Astrocyte (in vitro differentiated cells and primary cell): ENCODE data around the gene IL21R. TPM values are rescaled to one million over a fixed set of nuclear protein-coding genes. Genes with fewer than 3 reads are reported as not detected.

Experiments used
- DNase-seq: peaks from one replicate; pipeline ENCODE4 v3.0.0-alpha.2; 2010; ENCODE audit warnings: low read depth
- FAIRE-seq: peaks from 2 replicates; lab custom pipeline; 2011; peaks lifted over from hg19 to GRCh38; lab: Jason Lieb, UNC
- H2AFZ ChIP-seq: 2 replicates; pipeline ENCODE4 v1.6.0; 2012; ENCODE audit warnings: low read depth, low read length, inconsistent platforms
- H3K27ac ChIP-seq: 2 replicates; pipeline ENCODE4 v1.5.1; 2011; ENCODE audit warnings: low read depth, low read length, inconsistent platforms
- H3K27me3 ChIP-seq: 2 replicates; pipeline ENCODE4 v1.6.0; 2011; ENCODE audit warnings: low read length, inconsistent platforms; ENCODE audit not compliant: insufficient read depth
- H3K36me3 ChIP-seq: 2 replicates; pipeline ENCODE4 v1.5.1; 2011; ENCODE audit warnings: low read length, inconsistent platforms; ENCODE audit not compliant: insufficient read depth
- H3K4me1 ChIP-seq: 2 replicates; pipeline ENCODE4 v1.5.1; 2011; ENCODE audit warnings: low read length, inconsistent platforms; ENCODE audit not compliant: insufficient read depth
- H3K4me2 ChIP-seq: 2 replicates; pipeline ENCODE4 v1.6.0; 2012; ENCODE audit warnings: low read length, inconsistent platforms
- H3K4me3 ChIP-seq: 2 replicates; pipeline ENCODE4 v1.5.1; 2011; ENCODE audit warnings: low read depth, mild to moderate bottlenecking, low read length, inconsistent platforms; ENCODE audit not compliant: insufficient read depth
- H3K79me2 ChIP-seq: 2 replicates; pipeline ENCODE4 v1.6.0; 2012; ENCODE audit warnings: mild to moderate bottlenecking, low read length, inconsistent platforms; ENCODE audit not compliant: insufficient read depth
- H3K9ac ChIP-seq: 2 replicates; pipeline ENCODE4 v1.6.0; 2012; ENCODE audit warnings: mild to moderate bottlenecking, low read length, inconsistent platforms
- H3K9me3 ChIP-seq: 2 replicates; pipeline ENCODE4 v1.5.1; 2012; ENCODE audit warnings: low read depth, mild to moderate bottlenecking, low read length, inconsistent platforms; ENCODE audit not compliant: insufficient read depth
- H4K20me1 ChIP-seq: 2 replicates; pipeline ENCODE4 v1.6.0; 2012; ENCODE audit warnings: low read length, inconsistent platforms; ENCODE audit not compliant: insufficient read depth
- H3K27ac Mint-ChIP-seq: one replicate; pipeline ENCODE4 v1.8.0; 2021; ENCODE audit warnings: mild to moderate bottlenecking, mixed read lengths; ENCODE audit not compliant: unreplicated experiment
- H3K27me3 Mint-ChIP-seq: one replicate; pipeline ENCODE4 v1.8.0; 2021; ENCODE audit warnings: low read depth, mixed read lengths; ENCODE audit not compliant: unreplicated experiment
- H3K36me3 Mint-ChIP-seq: one replicate; pipeline ENCODE4 v1.8.0; 2021; ENCODE audit warnings: low read depth, mixed read lengths; ENCODE audit not compliant: unreplicated experiment
- H3K4me1 Mint-ChIP-seq: one replicate; pipeline ENCODE4 v1.8.0; 2021; ENCODE audit warnings: low read depth, mixed read lengths; ENCODE audit not compliant: unreplicated experiment
- H3K4me3 Mint-ChIP-seq: one replicate; pipeline ENCODE4 v1.8.0; 2021; ENCODE audit warnings: mild to moderate bottlenecking, moderate library complexity, mixed read lengths; ENCODE audit not compliant: unreplicated experiment
- H3K9me3 Mint-ChIP-seq: one replicate; pipeline ENCODE4 v1.8.0; 2021; ENCODE audit warnings: mild to moderate bottlenecking, mixed read lengths; ENCODE audit not compliant: unreplicated experiment
- CTCF ChIP-seq: IDR thresholded peaks from 2 replicates; pipeline ENCODE4 v1.5.1; 2011; ENCODE audit warnings: low read depth, mild to moderate bottlenecking, inconsistent platforms, low read length, moderate library complexity; ENCODE audit not compliant: insufficient read depth
- EZH2 ChIP-seq: IDR thresholded peaks from 2 replicates; pipeline ENCODE4 v1.6.1; 2012; ENCODE audit warnings: mild to moderate bottlenecking, low read length, inconsistent platforms; ENCODE audit not compliant: insufficient read depth
- total RNA-seq: library from RNA; stranded (reverse); gene quantifications from 2 replicates; pipeline ENCODE4 v1.2.1, GENCODE V29; 2021

IL21R gene
- total RNA-seq, 1 donor from 2014 or later, result 1.8 TPM

GRCh38 chr16:27460663-27461482, 58.9 kb downstream of the IL21R start:
- Histone ChIP-seq H3K27me3 (no peaks in the 10 kb centered on the region), H3K27ac (no peak overlapping the region), H3K79me2 (no peaks in the 10 kb centered on the region), H2AFZ (no peak overlapping the region), H3K9me3 (no peaks in the 10 kb centered on the region), H4K20me1 (peaks cover 6% of the 10 kb centered on the region), H3K36me3 (peaks cover 9% of the 10 kb centered on the region), H3K4me1 (peaks cover 11% of the 10 kb centered on the region), H3K4me3 (no peak overlapping the region), H3K9ac (no peak overlapping the region), H3K4me2 (no peak overlapping the region)
- no peak overlapping the region for H3K4me3 Mint-ChIP-seq
- no peaks in the 10 kb centered on the region for H3K9me3 Mint-ChIP-seq
- H3K27ac Mint-ChIP-seq, result no peak overlapping the region
- peaks cover 7% of the 10 kb centered on the region for H3K4me1 Mint-ChIP-seq
- H3K36me3 Mint-ChIP-seq, result peaks cover 26% of the 10 kb centered on the region
- no peaks in the 10 kb centered on the region for H3K27me3 Mint-ChIP-seq
- DNase-seq (no peak), FAIRE-seq (no peak)
- TF ChIP-seq EZH2 (no peak), CTCF (no peak)

GRCh38 chr16:27461483-27462171, 59.7 kb downstream of the IL21R start:
- H2AFZ ChIP-seq, result no peak overlapping the region
- no peaks in the 10 kb centered on the region for H3K27me3 Mint-ChIP-seq
- FAIRE-seq, result no peak
- H3K9ac ChIP-seq, result no peak overlapping the region
- H3K27ac Mint-ChIP-seq, result no peak overlapping the region
- peaks cover 7% of the 10 kb centered on the region for H3K4me1 Mint-ChIP-seq
- no peak for DNase-seq
- peaks cover 2% of the 10 kb centered on the region for H3K9me3 Mint-ChIP-seq
- no peaks in the 10 kb centered on the region for H3K79me2 ChIP-seq
- TF ChIP-seq EZH2 (no peak), CTCF (no peak)
- H3K9me3 ChIP-seq, result no peaks in the 10 kb centered on the region
- peaks cover 10% of the 10 kb centered on the region for H3K36me3 ChIP-seq
- H4K20me1 ChIP-seq, result peaks cover 6% of the 10 kb centered on the region
- H3K27ac ChIP-seq, result no peak overlapping the region
- peaks cover 9% of the 10 kb centered on the region for H3K4me1 ChIP-seq
- no peak overlapping the region for H3K4me3 Mint-ChIP-seq
- no peaks in the 10 kb centered on the region for H3K27me3 ChIP-seq
- H3K36me3 Mint-ChIP-seq, result peaks cover 33% of the 10 kb centered on the region
- H3K4me2 ChIP-seq, result no peak overlapping the region
- H3K4me3 ChIP-seq, result no peak overlapping the region
